ENCODE results near the gene ALKAL2. TPM values are rescaled to one million over a fixed set of nuclear protein-coding genes. Genes with fewer than 3 reads are reported as not detected.

Gene ALKAL2
- total and polyA plus RNA-seq, 2 of the 13 experiments (the other 11 are each of a cell fraction or from before 2014, with no cell fraction given): 0.22 to 1.7 TPM

- 76% methylated on average over 3 of the region's 3 CpGs for WGBS (ENCODE audit: low lambda C conversion rate)
- ATAC-seq (no peak), DNase-seq (ENCODE audit: low spot score) (no peak), FAIRE-seq (no peak)
- Histone ChIP-seq H2AFZ (ENCODE audit: low read length) (no peak overlapping the region), H3K4me1 (ENCODE audit: insufficient read depth, low read length) (peaks cover 73% of the 10 kb centered on the region), H3K4me3 (replicated peaks in 1 of 3; ENCODE audit: insufficient read depth in 1 of 3, low read depth in 2 of 3, low read length in 3 of 3) (no peak overlapping the region), H3K79me2 (ENCODE audit: insufficient read depth, low read length) (peaks cover 4% of the 10 kb centered on the region), H3K9ac (ENCODE audit: insufficient read depth, low read depth, low read length) (0 out of 2 replicates have a peak overlapping the region, but pooled peaks have one; percentile 8), H3K4me2 (ENCODE audit: low read depth, low read length) (peak overlapping the region; percentile 98; the same call in 1 of the 2 replicates), H3K36me3 (replicated peaks in 1 of 2; ENCODE audit: control insufficient read depth in 1 of 2, insufficient read depth in 2 of 2, low read length in 2 of 2) (no peaks in the 10 kb centered on the region), H3K9me3 (ENCODE audit: low read length) (peaks cover 5% of the 10 kb centered on the region; the same call in 1 of the 2 replicates), H3K27me3 (ENCODE audit: control insufficient read depth in 1 of 2, insufficient read depth in 2 of 2, low read length in 2 of 2) (no peaks in the 10 kb centered on the region), H4K20me1 (ENCODE audit: insufficient read depth, low read length) (no peaks in the 10 kb centered on the region), H3K27ac (ENCODE audit: extremely low read length, insufficient read depth, low read length) (peak overlapping the region; percentile 86)
- TF ChIP-seq PHF8 (CRISPR knock-in tag; IDR thresholded peaks at IDR 0.05): no peak
- TF ChIP-seq, protein P1, sequence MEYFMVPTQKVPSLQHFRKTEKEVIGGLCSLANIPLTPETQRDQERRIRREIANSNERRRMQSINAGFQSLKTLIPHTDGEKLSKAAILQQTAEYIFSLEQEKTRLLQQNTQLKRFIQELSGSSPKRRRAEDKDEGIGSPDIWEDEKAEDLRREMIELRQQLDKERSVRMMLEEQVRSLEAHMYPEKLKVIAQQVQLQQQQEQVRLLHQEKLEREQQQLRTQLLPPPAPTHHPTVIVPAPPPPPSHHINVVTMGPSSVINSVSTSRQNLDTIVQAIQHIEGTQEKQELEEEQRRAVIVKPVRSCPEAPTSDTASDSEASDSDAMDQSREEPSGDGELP (IDR thresholded peaks at IDR 0.05; ENCODE audit: borderline replicate concordance, low read depth): peak; percentile 46; the same call in 1 of the 2 replicates
- peak; percentile 40; the same call in 1 of the 2 replicates for TF ChIP-seq SALL1 (CRISPR knock-in tag; IDR thresholded peaks at IDR 0.05)
- 0 out of 2 replicates have a peak, but pooled peaks have one; percentile 11 for TF ChIP-seq AHDC1 (CRISPR knock-in tag; IDR thresholded peaks at IDR 0.05; ENCODE audit: borderline replicate concordance)
- TF ChIP-seq MNT (IDR thresholded peaks at IDR 0.05): peak; percentile 55
- peak; percentile 28; the same call in 1 of the 2 replicates for TF ChIP-seq ZMYM3 (CRISPR knock-in tag; IDR thresholded peaks at IDR 0.05)
- TF ChIP-seq ZNF282 (IDR thresholded peaks at IDR 0.05; ENCODE audit: partially characterized antibody): no peak
- no peak for TF ChIP-seq THYN1 (CRISPR knock-in tag; IDR thresholded peaks at IDR 0.05; ENCODE audit: borderline replicate concordance, low read depth)
- TF ChIP-seq FOXA1 (IDR thresholded peaks at IDR 0.05): no peak
- 0 out of 2 replicates have a peak, but pooled peaks have one; percentile 26 for TF ChIP-seq FOXA1 (CRISPR knock-in tag; IDR thresholded peaks at IDR 0.05)
- TF ChIP-seq FOXA3 (CRISPR knock-in tag; IDR thresholded peaks at IDR 0.05): 0 out of 2 replicates have a peak, but pooled peaks have one; percentile 18
- TF ChIP-seq ZNF605 (CRISPR knock-in tag; IDR thresholded peaks at IDR 0.05): peak; percentile 45; the same call in 1 of the 2 replicates
- TF ChIP-seq MAX (IDR thresholded peaks at IDR 0.05): peak; percentile 81; the same call in 1 of the 2 replicates
- TF ChIP-seq ZBTB38 (CRISPR knock-in tag; IDR thresholded peaks at IDR 0.05): peak; percentile 64; the same call in 1 of the 2 replicates
- 0 out of 2 replicates have a peak, but pooled peaks have one; percentile 20 for TF ChIP-seq SPEN (CRISPR knock-in tag; IDR thresholded peaks at IDR 0.05; ENCODE audit: low read depth)
- TF ChIP-seq GATAD2A (CRISPR knock-in tag; IDR thresholded peaks at IDR 0.05): 0 out of 2 replicates have a peak, but pooled peaks have one; percentile 25
- TF ChIP-seq RARA (CRISPR knock-in tag; IDR thresholded peaks at IDR 0.05): peak; percentile 56
- 0 out of 2 replicates have a peak, but pooled peaks have one; percentile 27 for TF ChIP-seq HDAC1 (CRISPR knock-in tag; IDR thresholded peaks at IDR 0.05)
- TF ChIP-seq MAFG (CRISPR knock-in tag; IDR thresholded peaks at IDR 0.05): no peak
- CTCF ChIA-PET (ENCODE audit: low intra/inter-chr PET ratio, low total read pairs): no interaction called here
- intact Hi-C loops (cut with micrococcal nuclease; ENCODE audit: unreplicated experiment) (no loop called here), in situ Hi-C loops (cut with HindIII; ENCODE audit: extremely low pct_ligation_motif_present, low pct_unique_long_range_greater_than_20kb) (no loop called here)
- no TSS peak for BruUV-seq (replicated peaks)
- POLR2A ChIA-PET: interaction anchor here (1.2 to 11.0 kb wide), 4 partner anchors 10 to 82 kb away, joined by 4 to 156 read pairs (median 10); no protein-coding TSS in a partner anchor
Observed at GRCh38 chr2:258933-259332, 29.0 kb downstream of the ALKAL2 start.

All from HepG2 (cell line).